Lung (tissue), 12 donors: ENCODE measurements around the gene HEY2. TPM values are rescaled to one million over a fixed set of nuclear protein-coding genes. Genes with fewer than 3 reads are reported as not detected.

Experiments
- ATAC-seq: fragments of 200-7000 bp; cut with Tn5 transposase; one replicate; pipeline ENCODE4 v1.9.1; 2020; ENCODE audit warnings: moderate number of reproducible peaks; ENCODE audit not compliant: insufficient read depth, low FRiP score
- DNase-seq, 3 donors: peaks; one replicate each; pipeline ENCODE4 v3.0.0-alpha.2; 2013 to 2017
- H3K27ac ChIP-seq, 2 donors: one replicate each; pipeline ENCODE4 v1.5.1; 2013; ENCODE audit warnings: mild to moderate bottlenecking in 2 of 2, moderate library complexity in 2 of 2, control low read depth in 1 of 2, inconsistent platforms in 1 of 2, low read depth in 1 of 2, low read length in 1 of 2
- H3K27me3 ChIP-seq, 3 donors: one replicate each; pipeline ENCODE4 v1.5.1; 2013; ENCODE audit warnings: low read length in 2 of 3; ENCODE audit not compliant: control insufficient read depth in 3 of 3, insufficient read depth in 3 of 3
- H3K36me3 ChIP-seq, 4 donors: one replicate each; pipeline ENCODE4 v1.5.1; 2013; ENCODE audit warnings: low read length in 4 of 4, mild to moderate bottlenecking in 1 of 4, moderate library complexity in 1 of 4; ENCODE audit not compliant: control insufficient read depth in 4 of 4, insufficient read depth in 4 of 4
- H3K4me1 ChIP-seq, 5 donors: one replicate each; pipeline ENCODE4 v1.5.1; 2013; ENCODE audit warnings: low read length in 5 of 5, mild to moderate bottlenecking in 2 of 5, moderate library complexity in 1 of 5; ENCODE audit not compliant: control insufficient read depth in 5 of 5, insufficient read depth in 5 of 5
- H3K4me3 ChIP-seq: one replicate; pipeline ENCODE4 v1.5.1; 2013; ENCODE audit warnings: mild to moderate bottlenecking, control low read depth, moderate library complexity
- H3K9ac ChIP-seq, 2 donors: one replicate each; pipeline ENCODE4 v1.5.1; 2013; ENCODE audit warnings: low read length in 2 of 2, control low read depth in 1 of 2; ENCODE audit not compliant: insufficient read depth in 1 of 2
- H3K9me3 ChIP-seq, 4 donors: one replicate each; pipeline ENCODE4 v1.5.1; 2013; ENCODE audit warnings: low read length in 3 of 4, mild to moderate bottlenecking in 1 of 4, moderate library complexity in 1 of 4; ENCODE audit not compliant: control insufficient read depth in 4 of 4, insufficient read depth in 3 of 4
- WGBS, 2 donors: extraction: QIAGEN DNeasy Blood & Tissue Kit; methylation state at CpG; one replicate each; pipeline ENCODE4 v1.1.7; 2013; 5-methylcytosine and 5-hydroxymethylcytosine counted together
- polyA plus RNA-seq, 2 donors: library from polyadenylated mRNA; stranded (reverse); fragments of 200-250 nt; gene quantifications; one replicate each; pipeline ENCODE4 v1.2.1, GENCODE V29; 2013
- total RNA-seq, 2 donors: library from RNA; depleted of rRNA in 1 of 2; stranded (reverse); fragments of >200 nt in 1 of 2; gene quantifications; one replicate each; pipeline ENCODE4 v1.2.1, GENCODE V29; 2014 to 2021
- TF ChIP-seq, protein P1 (sequence below): IDR thresholded peaks from 2 replicates; pipeline ENCODE4 v1.5.1; 2012; ENCODE audit warnings: mild to moderate bottlenecking; ENCODE audit errors: control extremely low read depth, extremely low read depth
- donor health status: control.
- donor health status: control.
- donor health status: Bipolar disorder and iron deficiency.
- donor health status: healthy.
- donor health status: DM: yes; HTN: yes; CAD: no.

The HEY2 gene
- total and polyA plus RNA-seq, 4 donors = 1.0 to 5.2 (median 1.5) TPM

DNA sequence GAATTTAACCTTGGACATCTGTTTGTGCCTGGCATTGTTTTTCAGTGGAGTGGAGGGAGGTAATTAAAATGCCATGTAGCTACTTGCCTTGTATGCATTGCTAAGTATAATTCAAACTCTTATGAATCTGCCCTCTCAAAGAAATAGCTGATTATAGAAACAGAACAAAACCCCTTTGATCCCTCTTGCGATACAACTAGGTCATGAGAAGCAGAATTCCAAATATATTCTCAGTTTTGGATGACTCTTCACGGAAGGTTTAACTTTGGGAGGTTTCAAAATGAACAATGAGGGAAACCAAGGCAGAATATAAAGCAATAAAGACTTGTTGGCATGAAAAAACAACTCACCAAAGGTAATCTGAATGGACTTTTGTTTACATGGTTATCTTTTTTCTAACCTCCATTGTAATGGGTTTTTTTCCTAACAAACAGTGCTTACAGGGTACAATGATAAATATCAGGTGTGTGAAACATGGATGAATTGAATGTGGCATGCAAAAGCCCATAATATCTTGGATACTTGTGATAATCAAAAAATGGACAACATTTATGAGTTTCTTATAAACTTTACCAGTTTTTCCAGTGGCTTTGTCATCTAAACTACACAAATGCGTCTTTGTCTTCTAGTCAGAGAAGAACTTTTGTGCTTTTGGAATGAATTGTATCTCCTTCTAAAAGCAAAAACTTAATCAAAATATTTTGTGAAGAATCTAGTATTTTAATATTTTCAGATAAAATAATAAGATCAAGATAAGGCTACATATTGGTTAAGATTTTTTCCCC, 15.7 kb upstream of the HEY2 start:
- TF ChIP-seq, protein P1, sequence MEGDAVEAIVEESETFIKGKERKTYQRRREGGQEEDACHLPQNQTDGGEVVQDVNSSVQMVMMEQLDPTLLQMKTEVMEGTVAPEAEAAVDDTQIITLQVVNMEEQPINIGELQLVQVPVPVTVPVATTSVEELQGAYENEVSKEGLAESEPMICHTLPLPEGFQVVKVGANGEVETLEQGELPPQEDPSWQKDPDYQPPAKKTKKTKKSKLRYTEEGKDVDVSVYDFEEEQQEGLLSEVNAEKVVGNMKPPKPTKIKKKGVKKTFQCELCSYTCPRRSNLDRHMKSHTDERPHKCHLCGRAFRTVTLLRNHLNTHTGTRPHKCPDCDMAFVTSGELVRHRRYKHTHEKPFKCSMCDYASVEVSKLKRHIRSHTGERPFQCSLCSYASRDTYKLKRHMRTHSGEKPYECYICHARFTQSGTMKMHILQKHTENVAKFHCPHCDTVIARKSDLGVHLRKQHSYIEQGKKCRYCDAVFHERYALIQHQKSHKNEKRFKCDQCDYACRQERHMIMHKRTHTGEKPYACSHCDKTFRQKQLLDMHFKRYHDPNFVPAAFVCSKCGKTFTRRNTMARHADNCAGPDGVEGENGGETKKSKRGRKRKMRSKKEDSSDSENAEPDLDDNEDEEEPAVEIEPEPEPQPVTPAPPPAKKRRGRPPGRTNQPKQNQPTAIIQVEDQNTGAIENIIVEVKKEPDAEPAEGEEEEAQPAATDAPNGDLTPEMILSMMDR = no peak
- 92 to 97% methylated on average over 3 of the region's 3 CpGs for WGBS, 2 donors

DNA sequence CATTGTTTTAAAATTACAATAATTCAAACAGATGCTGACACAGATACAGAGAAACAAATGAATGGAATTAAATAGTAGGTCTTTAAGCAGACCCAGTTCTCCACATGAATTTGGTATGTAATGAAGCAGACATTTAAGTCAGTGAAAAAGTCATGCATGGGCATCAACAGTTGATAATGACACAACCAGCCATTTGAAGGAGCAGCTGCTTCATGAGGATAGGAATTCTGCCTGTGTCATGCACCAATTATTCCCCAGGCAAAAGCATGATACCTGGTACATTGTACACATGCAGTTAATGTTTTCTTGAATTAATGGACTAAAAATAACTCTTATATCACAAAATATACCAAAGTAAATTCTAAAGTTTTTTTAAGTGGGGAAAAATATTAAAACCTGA, 11.2 kb upstream of the HEY2 start:
- Histone ChIP-seq H3K27ac (no peak overlapping the region), H3K4me3 (no peak overlapping the region), H3K4me1 (peaks cover 0 to 4% (median 0%) of the 10 kb centered on the region in 5 donors), H3K9ac (no peak overlapping the region), H3K27me3 (peaks cover 0 to 20% (median 17%) of the 10 kb centered on the region in 3 donors), H3K9me3 (no peaks in the 10 kb centered on the region), H3K36me3 (no peaks in the 10 kb centered on the region)
- ATAC-seq = no peak
- TF ChIP-seq, protein P1 = no peak
- no peak for DNase-seq

More for the DNA sequence above, 15.7 kb upstream of the HEY2 start:
- Histone ChIP-seq H3K27ac (no peak overlapping the region), H3K36me3 (no peaks in the 10 kb centered on the region), H3K4me3 (no peak overlapping the region), H3K9ac (no peak overlapping the region), H3K27me3 (no peaks in the 10 kb centered on the region), H3K4me1 (peaks cover 0 to 2% (median 0%) of the 10 kb centered on the region in 5 donors), H3K9me3 (no peaks in the 10 kb centered on the region)
- DNase-seq (no peak), ATAC-seq (no peak)

DNA sequence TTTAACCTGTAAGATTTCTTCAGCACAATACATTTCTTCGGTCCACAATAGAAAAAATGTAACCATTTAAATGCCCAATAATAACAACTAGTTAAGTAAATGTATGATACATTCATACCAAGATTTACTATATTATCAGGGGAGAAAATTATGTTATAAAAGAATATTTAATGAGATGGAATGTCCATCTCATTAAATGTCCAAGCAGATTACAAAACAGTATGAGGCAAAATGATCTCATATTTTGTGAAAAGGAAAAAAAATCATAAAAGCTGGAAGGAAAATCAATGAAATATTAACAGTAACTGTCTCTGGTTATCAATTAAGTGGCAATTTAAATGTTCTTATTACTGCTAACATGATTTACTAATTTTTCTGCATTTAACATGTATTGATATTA, 10.1 kb upstream of the HEY2 start:
- Histone ChIP-seq H3K4me3 (no peak overlapping the region), H3K9me3 (no peaks in the 10 kb centered on the region), H3K36me3 (no peaks in the 10 kb centered on the region), H3K27ac (no peak overlapping the region), H3K27me3 (peaks cover 0 to 31% (median 28%) of the 10 kb centered on the region in 3 donors), H3K4me1 (peaks cover 0 to 4% (median 0%) of the 10 kb centered on the region in 5 donors), H3K9ac (no peak overlapping the region)
- ATAC-seq (no peak), DNase-seq (no peak)
- TF ChIP-seq, protein P1 = no peak
- WGBS, 2 donors = 87 to 100% methylated on average over 1 of the region's 1 CpG
